RPMI8226 (cell line): Measurements from ENCODE around the gene ZC3HAV1L.
A peak's percentile ranks its signal among the peaks of the same experiment; 100 is the strongest.
"Not testable (repeated sequence)": the region's sequence is repeated elsewhere in the genome, so short reads cannot be mapped to it uniquely, and the experiment has no call there.

ENCODE experiments used
- DNase-seq: peaks from one replicate; pipeline ENCODE4 v3.0.0-alpha.2; 2015

ZC3HAV1L gene

DNA sequence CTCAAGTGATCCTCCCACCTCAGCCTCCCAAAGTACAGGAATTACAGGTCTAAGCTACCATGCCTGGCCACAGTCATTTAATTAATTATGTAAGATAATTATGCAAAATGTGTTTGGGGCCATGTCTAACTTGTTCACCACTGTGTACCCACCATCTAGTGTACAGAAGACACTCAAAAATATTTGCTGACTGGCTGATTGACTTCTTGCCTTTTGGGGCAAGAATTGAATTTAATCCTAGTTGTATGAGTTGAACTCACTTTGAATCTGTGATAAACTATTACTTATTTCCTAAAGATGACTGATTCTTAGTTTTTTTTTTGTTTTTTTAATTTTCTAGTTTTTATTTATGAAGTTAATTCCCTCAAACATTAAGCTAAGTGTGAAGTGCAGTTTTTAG lies 15.8 kb upstream of the ZC3HAV1L start:
- DNase-seq: no peak

DNA sequence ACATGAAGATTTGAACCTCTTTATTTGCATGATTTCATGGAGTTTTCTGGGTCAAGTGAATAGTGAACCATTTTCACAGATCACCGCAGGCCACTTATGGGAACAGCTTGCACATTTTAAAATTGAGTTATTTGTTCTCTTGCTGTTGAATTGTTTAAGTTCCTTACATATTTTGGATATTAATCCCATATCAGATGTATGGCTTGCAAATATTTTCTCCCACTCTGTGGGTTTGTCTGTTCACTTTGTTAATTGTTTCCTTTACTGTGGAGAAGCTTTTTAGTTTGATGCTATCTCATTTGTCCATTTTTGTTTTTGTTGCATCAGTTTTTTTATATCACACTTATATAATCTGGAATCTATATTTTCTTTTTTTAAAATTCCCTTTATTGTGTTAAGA lies 14.1 kb upstream of the ZC3HAV1L start:
- no peak for DNase-seq

DNA sequence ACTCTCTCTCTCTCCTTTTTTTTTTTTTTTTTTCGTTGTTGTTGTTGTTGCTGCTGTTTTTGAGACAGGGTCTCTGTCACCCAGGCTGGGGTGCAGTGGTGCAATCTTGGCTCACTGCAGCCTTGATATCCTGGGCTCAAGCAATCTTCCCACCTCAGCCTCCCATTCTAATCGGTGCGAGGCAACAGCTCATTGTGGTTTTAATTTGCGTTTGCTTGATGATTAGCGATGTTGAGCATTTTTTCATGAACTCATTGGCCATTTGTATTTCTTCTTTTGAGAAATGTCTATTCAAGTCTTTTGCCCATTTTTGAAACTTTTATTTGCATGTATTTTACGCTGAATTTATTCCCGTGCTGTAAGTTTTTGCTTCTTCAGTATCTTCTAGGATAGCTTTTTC lies 13.3 kb upstream of the ZC3HAV1L start:
- no peak for DNase-seq

DNA sequence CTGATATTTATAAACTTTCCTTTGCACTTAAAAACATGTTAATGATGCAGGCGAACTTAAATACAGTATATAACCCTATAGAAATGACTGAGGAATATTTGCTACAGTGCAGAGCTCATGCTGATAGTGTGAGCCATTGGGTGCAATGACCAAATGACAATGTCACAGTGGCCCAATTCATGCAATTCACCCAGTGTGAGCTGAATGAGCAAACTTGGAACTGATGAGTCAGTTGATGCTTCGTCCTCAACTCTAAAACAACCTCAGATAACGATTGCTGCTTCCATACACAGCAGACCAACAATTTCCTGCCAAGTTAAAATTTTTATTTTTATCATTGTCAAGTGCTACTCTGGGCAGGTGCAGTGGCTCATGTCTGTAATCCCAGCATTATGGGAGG lies 12.1 kb upstream of the ZC3HAV1L start:
- DNase-seq: no peak

DNA sequence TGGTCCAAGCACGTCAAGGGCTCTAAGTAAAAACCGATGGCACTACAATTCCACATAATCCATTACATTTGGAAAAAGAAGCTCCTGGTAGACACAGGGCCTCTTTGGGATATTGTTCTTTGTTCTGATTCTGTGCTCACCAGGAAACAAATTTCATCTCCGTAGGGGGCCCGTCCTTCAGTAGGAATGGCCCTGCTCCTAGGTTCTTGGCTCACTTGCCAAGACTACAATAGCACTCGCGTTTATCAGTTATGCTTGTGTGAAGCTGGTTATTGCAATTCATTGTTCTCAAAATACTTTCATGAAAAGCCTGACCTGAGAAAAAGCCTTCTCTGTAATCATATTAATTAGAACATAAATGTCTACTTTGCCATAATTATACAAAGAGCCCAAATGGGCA lies 10.3 kb upstream of the ZC3HAV1L start:
- no peak for DNase-seq

DNA sequence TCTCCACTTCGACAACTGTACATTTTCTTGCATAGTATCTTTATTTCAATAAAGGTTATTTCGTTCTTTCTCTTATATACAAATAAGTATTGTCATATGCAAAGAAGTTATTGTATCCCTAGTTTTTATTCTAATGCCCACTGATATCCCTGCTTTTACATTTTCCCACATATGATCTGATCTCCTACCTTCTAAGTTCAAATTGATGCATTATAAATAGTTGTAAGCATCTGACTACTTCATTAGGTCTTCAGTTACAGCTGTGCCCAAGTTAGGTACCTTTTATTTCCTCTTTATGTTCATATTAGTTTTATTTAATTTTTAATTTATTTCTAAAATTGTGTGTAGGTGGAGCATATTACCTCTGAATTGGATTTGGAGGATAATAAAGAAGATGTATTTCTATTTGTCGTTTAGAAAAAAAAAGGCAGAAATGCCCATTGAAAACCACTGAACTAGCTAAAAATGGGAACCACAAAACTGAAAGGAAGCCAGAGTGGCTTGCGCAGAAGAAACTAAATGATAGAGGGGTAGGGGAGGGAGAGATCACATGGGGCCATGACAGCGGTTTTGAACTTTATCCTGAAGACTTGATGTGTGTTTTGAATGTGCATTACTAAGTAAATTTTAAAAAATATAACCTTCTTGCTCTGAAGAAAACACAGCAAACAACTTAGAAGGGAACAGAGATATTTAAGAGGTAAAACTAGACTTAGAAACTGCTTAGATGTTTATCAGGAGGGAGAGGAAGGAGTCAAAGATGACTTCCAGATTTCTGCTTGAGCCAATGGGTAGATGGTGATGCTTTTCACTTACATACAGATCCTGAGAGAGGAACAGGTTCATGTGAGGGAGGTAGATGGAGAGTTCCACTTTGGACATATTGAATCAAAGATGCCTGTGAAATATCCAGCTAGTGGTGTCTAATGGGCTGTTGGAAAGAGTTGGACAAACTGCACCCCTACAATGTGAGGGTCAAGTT lies 9.3 kb upstream of the ZC3HAV1L start:
- no peak for DNase-seq

DNA sequence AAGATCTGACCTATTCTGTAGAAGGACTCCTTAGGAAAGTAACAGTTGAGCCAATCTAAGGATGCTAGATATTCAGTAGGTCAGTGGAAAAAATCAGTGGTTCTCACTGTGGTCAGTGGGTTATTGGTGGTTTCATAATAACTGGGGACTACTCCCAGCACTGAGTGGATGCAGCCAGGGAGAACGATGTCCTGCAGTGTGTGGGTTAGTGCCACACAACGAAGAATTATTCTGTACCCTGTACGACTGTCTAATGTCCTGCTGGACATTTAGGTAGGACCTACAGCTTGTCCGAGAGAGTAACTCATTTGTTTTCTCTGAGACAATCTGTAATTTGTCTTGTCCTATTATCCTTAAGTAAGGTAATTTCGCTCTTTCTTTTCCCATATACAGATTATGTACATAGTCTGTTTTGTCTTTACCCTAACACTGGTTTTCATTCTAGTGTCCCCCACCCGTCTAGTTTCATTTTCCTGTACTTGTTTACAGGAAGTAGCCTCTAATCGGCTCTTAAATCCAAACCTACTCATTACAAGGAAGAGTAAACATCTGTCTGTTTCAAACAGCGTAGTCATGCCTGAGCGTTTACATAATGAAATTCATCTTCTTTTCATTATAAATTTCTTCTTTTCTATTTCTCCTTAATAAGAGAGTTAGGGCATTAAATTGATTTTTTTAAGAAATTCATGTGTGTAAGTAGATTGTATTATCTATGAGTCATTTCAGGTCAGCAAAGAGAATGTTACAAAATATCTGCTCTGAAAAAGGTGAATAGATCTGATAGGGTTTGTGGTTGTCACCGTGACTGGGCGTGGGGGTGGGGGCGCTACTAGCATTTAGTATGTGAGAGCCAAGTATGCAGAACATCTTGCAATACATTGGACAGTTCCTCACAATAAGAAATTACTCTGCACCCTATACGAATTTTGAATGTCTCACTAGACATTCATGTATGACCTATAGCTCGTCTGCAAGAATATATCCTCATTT lies 8.3 kb upstream of the ZC3HAV1L start:
- no peak for DNase-seq

DNA sequence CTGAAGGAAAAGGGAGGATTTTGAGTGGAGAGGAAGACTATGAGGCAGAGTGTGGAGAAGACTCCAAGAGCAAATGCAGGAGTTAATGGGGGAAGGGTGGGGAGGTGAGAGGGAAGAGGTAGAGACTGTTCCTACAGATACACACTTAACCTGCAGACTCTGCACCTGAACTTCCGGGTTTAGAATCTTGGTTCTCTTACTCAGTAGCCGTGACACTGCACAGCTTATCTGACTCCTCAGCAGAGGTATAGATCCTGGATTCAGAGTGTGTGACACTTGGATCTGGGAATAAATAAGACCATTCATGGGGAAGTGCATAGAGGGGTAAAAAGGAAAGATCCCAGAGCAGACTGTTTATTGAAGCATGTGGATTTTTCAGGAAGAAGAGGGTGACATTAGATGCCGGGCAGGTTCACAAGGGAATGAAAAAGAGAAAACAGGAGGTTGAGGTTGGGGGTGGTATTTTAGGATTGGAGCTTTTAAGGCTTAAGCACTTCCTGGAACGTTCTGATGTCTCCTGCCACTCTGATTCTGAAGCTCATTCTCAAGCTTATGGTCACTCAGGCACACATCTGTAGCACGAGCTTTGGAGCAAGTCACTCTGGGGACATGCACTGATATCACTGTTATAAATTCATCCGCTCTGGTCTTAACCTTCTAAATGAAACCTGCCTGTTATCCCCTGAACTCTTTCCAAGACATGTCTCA lies 5.7 kb upstream of the ZC3HAV1L start:
- no peak for DNase-seq

DNA sequence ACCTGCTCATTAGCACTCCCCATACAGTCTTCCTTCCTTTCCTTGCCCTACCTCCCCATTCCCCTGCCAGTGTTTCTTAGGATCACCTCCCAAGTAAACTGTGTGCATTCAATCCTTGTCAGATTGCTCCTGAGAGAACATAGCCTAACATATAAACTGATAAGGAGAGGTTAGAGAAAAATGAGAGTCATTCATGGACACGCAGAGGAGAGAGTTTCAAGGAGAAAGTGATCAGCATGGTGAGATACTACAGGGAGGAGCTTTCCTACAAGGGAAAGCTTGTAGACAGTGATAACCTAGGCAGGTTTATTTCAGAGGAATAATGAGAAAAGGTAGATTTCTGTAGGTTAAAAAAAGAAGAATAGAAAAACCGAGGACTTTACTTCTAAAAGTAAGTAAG lies 2.8 kb upstream of the ZC3HAV1L start:
- no peak for DNase-seq

DNA sequence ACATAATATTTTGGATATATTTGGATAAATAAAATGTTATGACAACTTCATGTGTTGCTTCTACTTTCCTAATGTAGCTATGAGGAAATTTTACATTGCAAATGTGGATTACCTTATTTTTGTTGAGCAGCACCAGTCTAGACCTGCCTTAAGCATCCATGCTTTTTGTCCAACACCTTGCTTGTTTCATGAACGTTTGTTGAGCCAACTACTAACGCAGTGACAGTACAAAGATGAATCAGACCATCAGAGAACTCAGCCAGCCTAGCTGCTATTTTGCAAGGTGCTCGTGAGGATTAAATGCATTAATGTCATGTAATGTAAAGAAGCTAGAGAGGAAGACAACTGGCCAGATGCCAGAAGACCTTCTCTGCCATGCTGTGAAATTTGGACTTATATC lies 1.1 kb upstream of the ZC3HAV1L start:
- DNase-seq: no peak

DNA sequence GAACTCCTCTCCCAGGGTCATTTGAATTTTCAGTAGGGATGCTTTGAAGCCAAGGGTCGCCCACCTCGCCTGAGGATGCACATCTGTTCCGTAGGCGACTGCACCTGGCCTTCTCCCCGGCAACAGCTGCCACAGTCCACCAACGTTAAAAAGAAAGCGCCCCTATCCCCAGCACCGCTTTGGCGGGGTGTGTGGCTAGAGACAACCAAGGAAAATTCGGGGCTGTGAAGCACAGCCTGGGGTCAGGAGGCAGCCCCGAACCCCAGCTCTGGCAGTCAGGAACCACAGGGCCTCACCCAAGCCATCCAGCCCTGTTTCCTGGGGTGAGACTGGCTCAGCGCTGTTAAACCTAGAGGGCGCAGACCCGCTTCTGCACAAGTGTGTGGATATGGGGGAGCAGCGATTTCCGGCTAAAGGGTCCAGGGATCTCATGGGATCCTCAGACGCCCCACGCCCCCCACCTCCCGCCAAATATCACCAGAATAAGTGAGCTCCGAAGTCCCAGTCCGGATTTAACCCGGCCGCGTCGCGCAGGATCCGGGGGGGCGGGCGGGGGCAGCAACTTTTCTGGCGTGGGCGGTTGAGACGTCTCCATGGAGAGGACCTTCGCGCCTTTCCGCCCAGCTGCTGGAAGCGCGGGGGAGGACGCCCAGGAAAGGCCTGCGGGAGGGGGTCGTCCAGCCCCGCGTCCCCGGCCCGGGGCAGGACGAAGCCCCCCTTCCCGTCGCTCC lies 822 bp downstream of the ZC3HAV1L start:
- DNase-seq: no peak

DNA sequence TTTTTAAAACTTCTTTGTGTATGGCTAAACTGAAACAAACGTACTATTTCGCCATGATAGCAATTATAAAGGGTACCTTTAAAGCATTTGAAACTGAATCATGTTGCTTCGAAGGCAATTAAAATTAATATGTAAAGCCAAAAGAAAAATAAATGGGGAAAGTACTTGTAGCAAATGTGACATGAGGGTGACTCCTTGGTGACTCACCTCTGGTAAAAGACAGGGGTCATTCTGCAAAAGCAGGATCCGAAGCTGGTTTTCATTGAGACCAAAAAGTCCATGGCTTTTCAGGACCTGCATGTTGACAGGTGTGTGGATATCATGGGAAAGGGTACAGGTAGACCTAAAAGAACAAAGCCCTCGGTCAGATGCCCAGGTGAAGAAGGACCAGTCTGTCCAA lies 1.5 kb downstream of the ZC3HAV1L start:
- DNase-seq: no peak

DNA sequence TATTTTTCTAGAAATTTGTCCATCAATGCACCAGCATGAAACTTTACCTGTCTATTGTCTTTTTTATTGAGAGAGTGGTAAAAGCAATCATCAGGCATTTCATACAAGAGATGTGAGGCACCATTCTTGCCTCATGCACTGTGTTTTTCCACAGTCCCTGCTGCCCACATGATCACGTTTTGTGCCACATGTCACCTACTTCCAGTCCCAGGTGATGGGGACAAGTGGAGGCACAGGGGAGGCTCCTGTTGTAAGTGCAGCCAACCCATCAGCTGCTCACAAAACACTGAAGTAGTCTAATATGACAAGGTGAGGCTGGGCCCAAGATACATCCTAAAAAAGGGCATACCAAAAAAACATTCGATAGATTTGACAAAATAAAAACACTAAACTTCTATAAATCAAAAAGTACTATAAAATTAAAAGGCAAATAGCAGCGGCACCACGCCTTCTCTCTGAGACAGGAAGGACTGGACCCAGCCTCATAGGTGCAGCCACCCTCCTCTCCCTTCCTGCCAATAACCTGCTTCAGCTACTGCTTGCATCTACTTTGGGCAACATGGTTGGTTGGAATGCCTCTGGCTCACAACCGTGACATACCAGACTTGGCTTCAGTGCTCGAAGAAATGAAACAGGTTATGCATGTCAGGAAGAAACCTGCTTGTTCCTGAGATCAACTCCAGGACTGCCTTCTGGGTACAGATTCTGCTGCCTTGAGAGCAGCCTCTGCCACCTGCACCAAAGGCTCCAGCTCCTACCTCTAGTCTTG lies 2.3 kb downstream of the ZC3HAV1L start:
- DNase-seq: no peak

DNA sequence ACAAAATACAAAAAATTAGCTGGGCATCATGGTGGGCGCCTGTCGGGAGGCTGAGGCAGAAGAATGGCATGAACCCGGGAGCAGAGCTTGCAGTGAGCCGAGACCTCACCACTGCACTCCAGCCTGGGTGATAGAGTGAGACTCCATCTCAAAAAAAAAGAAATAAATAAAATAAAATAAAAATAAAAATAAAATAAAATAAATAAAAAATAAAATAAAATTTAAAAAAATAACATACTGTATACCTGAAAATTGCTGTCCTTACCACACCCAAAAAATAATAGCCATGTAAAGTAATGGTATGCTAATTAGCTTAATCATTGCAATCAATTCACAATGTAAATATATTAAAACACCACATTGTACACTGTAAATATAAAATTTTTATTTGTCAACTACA lies 3.4 kb downstream of the ZC3HAV1L start:
- no peak for DNase-seq

DNA sequence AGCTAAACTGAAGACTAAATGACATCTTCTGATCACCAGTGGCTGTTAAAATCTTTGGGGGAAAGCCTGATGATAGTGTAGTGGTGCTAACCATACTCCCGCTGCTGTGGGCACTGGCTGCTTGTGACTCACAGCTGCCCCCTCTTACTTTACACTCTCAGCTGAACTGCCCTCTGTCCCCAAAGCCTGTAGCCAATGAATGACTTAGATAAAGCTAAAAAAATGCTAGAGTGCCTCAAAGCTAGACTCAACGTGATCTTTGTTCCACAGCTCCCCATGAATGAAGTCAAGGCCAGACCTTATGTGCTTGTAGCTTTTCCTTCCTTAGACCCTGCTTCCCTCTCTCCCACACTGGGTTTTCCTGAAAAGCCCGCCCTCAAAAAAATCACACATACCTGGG lies 6.5 kb downstream of the ZC3HAV1L start:
- DNase-seq: no peak

DNA sequence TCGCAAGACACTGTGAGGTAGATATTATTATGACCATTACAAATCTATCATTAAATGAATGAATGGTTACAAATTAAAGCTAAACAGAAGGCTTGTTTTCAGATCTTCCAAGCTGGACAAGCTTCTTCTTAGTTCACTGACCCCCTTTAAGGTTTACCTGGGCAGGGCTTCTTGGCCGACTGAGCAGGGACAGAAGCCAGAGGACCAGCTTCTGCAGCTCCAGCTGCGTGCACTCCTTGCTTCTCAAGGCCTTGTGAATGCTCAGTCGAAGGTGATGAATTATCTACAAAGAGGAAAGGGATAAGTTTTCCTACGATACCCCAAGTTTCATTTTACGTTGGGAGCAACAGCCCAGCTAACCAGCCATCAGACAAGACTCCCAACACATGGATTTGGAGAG lies 9.3 kb downstream of the ZC3HAV1L start:
- DNase-seq: no peak

DNA sequence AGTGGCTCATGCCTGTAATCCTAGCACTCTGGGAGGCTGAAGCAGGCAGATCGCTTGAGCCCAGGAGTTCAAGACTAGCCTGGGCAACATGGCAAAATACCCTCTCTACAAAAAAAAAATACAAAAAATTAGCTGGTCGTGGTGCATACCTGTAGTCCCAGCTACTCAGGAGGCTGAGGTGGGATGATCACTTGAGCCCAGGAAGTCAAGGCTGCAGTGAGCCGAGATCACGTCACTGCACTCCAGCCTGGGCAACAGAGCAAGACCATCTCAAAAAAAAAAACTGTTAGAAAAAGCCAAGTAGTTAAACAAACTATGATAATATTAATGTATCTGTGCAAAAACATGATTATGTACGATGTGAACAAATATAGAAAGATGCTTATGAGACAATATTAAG lies 10.0 kb downstream of the ZC3HAV1L start:
- not testable (repeated sequence) for DNase-seq

DNA sequence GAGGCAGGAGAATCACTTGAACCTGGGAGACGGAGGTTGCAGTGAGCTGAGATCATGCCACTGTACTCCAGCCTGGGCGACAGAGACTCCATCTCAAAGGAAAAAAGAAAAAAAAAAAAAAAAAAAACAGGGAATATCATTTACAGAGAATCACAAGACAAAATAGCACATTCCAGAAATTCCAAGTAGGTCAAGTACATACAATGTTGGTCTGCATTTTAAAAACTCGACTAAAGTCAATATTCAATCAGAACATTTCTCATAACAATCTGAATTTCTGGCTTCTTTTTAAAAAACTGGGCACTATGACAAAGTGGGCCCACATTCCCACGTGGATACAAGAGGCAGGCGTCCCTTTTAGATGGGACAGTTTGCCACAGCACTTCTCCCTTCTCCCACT lies 12.8 kb downstream of the ZC3HAV1L start:
- DNase-seq: no peak

DNA sequence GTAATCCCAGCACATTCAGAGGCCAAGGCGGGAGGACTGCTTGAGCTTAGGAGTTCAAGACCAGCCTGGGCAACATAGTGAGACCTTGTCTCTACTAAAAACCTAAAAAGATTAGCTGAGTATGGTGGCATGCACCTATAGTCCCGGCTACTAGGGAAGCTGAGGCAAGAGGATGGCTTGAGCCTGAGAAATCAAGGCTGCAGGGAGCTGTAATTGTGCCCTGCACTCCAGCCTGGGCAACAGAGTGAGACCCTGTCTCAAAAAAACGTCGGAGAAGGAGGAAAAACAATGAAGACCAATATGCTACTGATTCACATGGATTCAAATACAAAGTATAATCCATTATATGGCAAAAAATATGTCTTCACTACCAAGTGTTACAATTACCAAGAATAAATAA lies 13.6 kb downstream of the ZC3HAV1L start:
- DNase-seq: no peak

DNA sequence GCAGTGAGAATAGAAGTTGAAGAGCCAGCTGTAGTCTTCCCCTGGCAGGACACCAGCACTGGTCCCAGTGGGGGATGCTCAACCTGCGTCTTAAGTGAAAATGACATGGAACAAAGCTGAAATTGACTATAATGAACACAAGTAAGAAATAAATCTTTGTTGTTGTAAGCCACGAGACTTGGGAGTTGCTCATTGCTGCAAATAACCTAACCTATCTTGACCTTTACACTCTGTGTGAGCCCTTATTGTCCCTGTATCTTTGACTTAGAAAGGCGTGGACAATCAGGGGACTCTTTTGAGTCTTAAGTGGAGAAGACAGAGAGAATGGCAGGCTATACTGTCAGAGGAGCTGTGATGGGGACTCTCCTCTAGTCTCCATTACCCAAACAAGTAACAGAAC lies 16.9 kb downstream of the ZC3HAV1L start:
- DNase-seq: no peak

DNA sequence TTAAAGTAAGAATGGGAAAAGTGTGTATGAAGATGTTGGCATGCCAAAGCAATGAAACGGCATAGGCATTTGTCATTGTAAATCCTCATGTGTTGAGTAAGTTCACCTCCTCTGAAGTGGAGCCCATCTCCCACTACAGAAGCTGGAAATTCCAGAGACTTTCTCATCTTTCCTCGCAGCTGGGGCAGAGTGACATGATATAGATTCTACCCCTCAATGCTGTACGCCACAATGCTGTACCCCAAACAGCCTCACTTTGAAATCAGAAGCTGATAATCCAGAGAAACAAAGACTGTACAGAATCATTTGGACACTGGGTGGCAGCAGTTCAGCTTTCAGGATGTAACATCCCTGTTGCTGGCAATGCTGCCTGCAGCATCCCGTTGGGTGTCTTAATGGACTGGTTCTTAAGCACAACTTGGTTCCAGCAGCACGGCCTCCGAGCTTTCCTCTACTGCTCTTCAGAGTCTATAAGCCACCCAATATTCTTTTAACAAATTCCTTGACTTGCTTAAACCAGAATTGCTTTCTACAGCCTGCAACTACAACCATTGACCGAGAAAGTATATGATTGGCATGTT lies 18.8 kb downstream of the ZC3HAV1L start:
- DNase-seq: peak; percentile 60
